H9 (cell line): ENCODE results near the gene TCTN2. TPM values are rescaled to one million over a fixed set of nuclear protein-coding genes. Genes with fewer than 3 reads are reported as not detected.

ENCODE experiments used
- DNase-seq: peaks from one replicate; pipeline ENCODE4 v3.0.0-alpha.2; 2017
- H2AFZ ChIP-seq: one replicate; pipeline ENCODE4 v1.6.1; 2013; ENCODE audit warnings: mild to moderate bottlenecking, low read length, control low read depth, moderate library complexity
- H2AK5ac ChIP-seq: 2 replicates; pipeline ENCODE4 v1.6.1; 2013; ENCODE audit warnings: low read length, control low read depth, mixed read lengths; ENCODE audit not compliant: insufficient read length
- H2BK120ac ChIP-seq: one replicate; pipeline ENCODE4 v1.6.1; 2013; ENCODE audit warnings: low read depth, mild to moderate bottlenecking, low read length, control low read depth, inconsistent platforms; ENCODE audit not compliant: poor library complexity, severe bottlenecking
- H2BK12ac ChIP-seq: 2 replicates; pipeline ENCODE4 v1.6.1; 2013; ENCODE audit warnings: low read length, control low read depth, mixed read lengths, low read depth; ENCODE audit not compliant: insufficient read length
- H2BK15ac ChIP-seq: 2 replicates; pipeline ENCODE4 v1.6.1; 2013; ENCODE audit warnings: low read depth, low read length, control low read depth
- H2BK20ac ChIP-seq: one replicate; pipeline ENCODE4 v1.6.1; 2013; ENCODE audit warnings: low read depth, mild to moderate bottlenecking, low read length, control low read depth, inconsistent platforms; ENCODE audit not compliant: poor library complexity, severe bottlenecking
- H2BK5ac ChIP-seq: 2 replicates; pipeline ENCODE4 v1.6.1; 2013; ENCODE audit warnings: low read length, control low read depth, mixed read lengths; ENCODE audit not compliant: insufficient read length
- H3K14ac ChIP-seq: 2 replicates; pipeline ENCODE4 v1.6.1; 2013; ENCODE audit warnings: low read length, control low read depth; ENCODE audit not compliant: insufficient read depth
- H3K18ac ChIP-seq: 2 replicates; pipeline ENCODE4 v1.6.1; 2013; ENCODE audit warnings: low read depth, mild to moderate bottlenecking, mixed read lengths, low read length, control low read depth; ENCODE audit not compliant: insufficient read length
- H3K23ac ChIP-seq: 2 replicates; pipeline ENCODE4 v1.6.1; 2013; ENCODE audit warnings: low read length, control low read depth, mixed read lengths, low read depth; ENCODE audit not compliant: insufficient read length
- H3K23me2 ChIP-seq: 2 replicates; pipeline ENCODE4 v1.6.1; 2013; ENCODE audit warnings: low read depth, mild to moderate bottlenecking, mixed read lengths, low read length, control low read depth; ENCODE audit not compliant: insufficient read length, poor library complexity, severe bottlenecking
- H3K27ac ChIP-seq: 2 replicates; pipeline ENCODE4 v1.5.1; 2013; ENCODE audit warnings: low read length, control low read depth, mixed read lengths, low read depth; ENCODE audit not compliant: insufficient read length
- H3K27me3 ChIP-seq: 2 replicates; pipeline ENCODE4 v1.6.1; 2013; ENCODE audit warnings: low read length, control low read depth, inconsistent platforms; ENCODE audit not compliant: insufficient read depth
- H3K4ac ChIP-seq: 2 replicates; pipeline ENCODE4 v1.6.1; 2013; ENCODE audit warnings: low read depth, mild to moderate bottlenecking, control low read depth, inconsistent platforms, low read length, moderate library complexity
- H3K4me1 ChIP-seq: 2 replicates; pipeline ENCODE4 v1.6.1; 2013; ENCODE audit warnings: low read length, control low read depth, inconsistent platforms; ENCODE audit not compliant: insufficient read depth
- H3K4me2 ChIP-seq: 2 replicates; pipeline ENCODE4 v1.6.1; 2013; ENCODE audit warnings: low read length, control low read depth, mixed read lengths; ENCODE audit not compliant: insufficient read length, insufficient read depth
- H3K56ac ChIP-seq: 2 replicates; pipeline ENCODE4 v1.6.1; 2013; ENCODE audit warnings: low read depth, mild to moderate bottlenecking, mixed read lengths, low read length, control low read depth; ENCODE audit not compliant: insufficient read length
- H3K79me1 ChIP-seq: 2 replicates; pipeline ENCODE4 v1.6.1; 2013; ENCODE audit warnings: low read depth, mild to moderate bottlenecking, moderate library complexity, low read length, control low read depth, inconsistent platforms; ENCODE audit not compliant: insufficient read depth, poor library complexity, severe bottlenecking
- H3K79me2 ChIP-seq: 2 replicates; pipeline ENCODE4 v1.6.1; 2013; ENCODE audit warnings: low read length, control low read depth, inconsistent platforms; ENCODE audit not compliant: insufficient read depth
- H3K9ac ChIP-seq: 2 replicates; pipeline ENCODE4 v1.6.1; 2013; ENCODE audit warnings: low read length, control low read depth, mixed read lengths; ENCODE audit not compliant: insufficient read length; ENCODE audit errors: extremely low read depth
- H3K9me3 ChIP-seq: one replicate; pipeline ENCODE4 v1.6.1; 2013; ENCODE audit warnings: low read depth, low read length, inconsistent platforms; ENCODE audit not compliant: control insufficient read depth
- H3T11ph ChIP-seq: one replicate; pipeline ENCODE4 v1.6.1; 2013; ENCODE audit warnings: mild to moderate bottlenecking, low read length, control low read depth, inconsistent platforms
- H4K20me1 ChIP-seq: one replicate; pipeline ENCODE4 v1.6.1; 2013; ENCODE audit not compliant: control insufficient read depth, insufficient read length, insufficient read depth
- H4K5ac ChIP-seq: 2 replicates; pipeline ENCODE4 v1.6.1; 2013; ENCODE audit warnings: low read depth, mild to moderate bottlenecking, mixed read lengths, low read length, control low read depth; ENCODE audit not compliant: insufficient read length
- H4K8ac ChIP-seq: replicated peaks from 2 replicates; pipeline ENCODE4 v1.6.1; 2013; ENCODE audit warnings: low read length, control low read depth, mixed read lengths, low read depth; ENCODE audit not compliant: insufficient read length
- H4K91ac ChIP-seq: 2 replicates; pipeline ENCODE4 v1.6.1; 2013; ENCODE audit warnings: low read depth, mild to moderate bottlenecking, moderate library complexity, mixed read lengths, low read length, control low read depth; ENCODE audit not compliant: insufficient read length
- H3K27ac Mint-ChIP-seq, 3 experiments: 2 replicates in 2 of 3; 3 replicates in 1 of 3; pipeline ENCODE4 v1.8.0; 2020 to 2021; ENCODE audit warnings: mixed read lengths in 3 of 3, mild to moderate bottlenecking in 1 of 3, moderate library complexity in 1 of 3
- H3K27me3 Mint-ChIP-seq: 2 replicates; pipeline ENCODE4 v1.8.0; 2021; ENCODE audit warnings: low read depth, mild to moderate bottlenecking, moderate library complexity, mixed read lengths
- H3K36me3 Mint-ChIP-seq, 3 experiments: 2 replicates in 2 of 3; 3 replicates in 1 of 3; pipeline ENCODE4 v1.8.0; 2020 to 2021; ENCODE audit warnings: low read depth in 3 of 3, mixed read lengths in 3 of 3; ENCODE audit not compliant: insufficient read depth in 1 of 3
- H3K4me1 Mint-ChIP-seq, 2 experiments: 2 replicates each; pipeline ENCODE4 v1.8.0; 2020; ENCODE audit warnings: mixed read lengths in 2 of 2
- H3K4me3 Mint-ChIP-seq, 2 experiments: 2 replicates in 1 of 2; 3 replicates in 1 of 2; pipeline ENCODE4 v1.8.0; 2020 to 2021; ENCODE audit warnings: mild to moderate bottlenecking in 2 of 2, mixed read lengths in 2 of 2, moderate library complexity in 1 of 2
- H3K9me3 Mint-ChIP-seq, 2 experiments: 2 replicates in 1 of 2; 3 replicates in 1 of 2; pipeline ENCODE4 v1.8.0; 2020; ENCODE audit warnings: mild to moderate bottlenecking in 2 of 2, mixed read lengths in 2 of 2, moderate library complexity in 1 of 2
- WGBS: extraction: QIAGEN DNeasy Blood & Tissue Kit; methylation state at CpG from one replicate; pipeline ENCODE4 v1.1.7; 2013; ENCODE audit warnings: missing lambda C conversion rate, low lambda C conversion rate, mixed read lengths; ENCODE audit not compliant: insufficient read length; ENCODE audit errors: extremely low coverage; 5-methylcytosine and 5-hydroxymethylcytosine counted together
- total RNA-seq: library from RNA; stranded (reverse); gene quantifications from 2 replicates; pipeline ENCODE4 v1.2.1, GENCODE V29; 2021
- TF ChIP-seq, protein P1 (sequence below): fragments of 200-600 bp; sonication (generic); conservative IDR thresholded peaks from 3 replicates; pipeline ENCODE4 v1.8.0; 2021; ENCODE audit warnings: antibody characterized with exemption, mild to moderate bottlenecking

TCTN2 gene
- total RNA-seq, 1 experiment from 2014 or later, result 7.4 TPM

- H3K9me3 ChIP-seq, result no peaks in the 10 kb centered on the region
- no peak overlapping the region for H3K9ac ChIP-seq
Measured at GRCh38 chr12:123671876-123672275, 963 bp downstream of the TCTN2 start.

More at GRCh38 chr12:123671876-123672275, 963 bp downstream of the TCTN2 start:
- Mint-ChIP-seq H3K27me3 (no peaks in the 10 kb centered on the region), H3K4me1 (peaks cover 3 to 9% of the 10 kb centered on the region in 2 experiments), H3K27ac (no peak overlapping the region), H3K36me3 (peaks cover 0 to 11% (median 5%) of the 10 kb centered on the region in 3 experiments; a peak in 3 of 7 replicates), H3K9me3 (no peaks in the 10 kb centered on the region), H3K4me3 (peak overlapping the region; percentile 89 to 93)
- Histone ChIP-seq H2BK12ac (no peak overlapping the region), H2AFZ (no peak overlapping the region), H3K4ac (no peak overlapping the region), H3K18ac (no peak overlapping the region), H4K8ac (no peak overlapping the region), H3K27me3 (no peaks in the 10 kb centered on the region), H3K79me2 (no peaks in the 10 kb centered on the region), H2AK5ac (no peak overlapping the region), H2BK15ac (no peak overlapping the region), H3K4me1 (no peaks in the 10 kb centered on the region), H2BK5ac (no peak overlapping the region), H3K4me2 (peak overlapping the region; percentile 89), H2BK120ac (no peak overlapping the region), H4K91ac (no peak overlapping the region), H3K27ac (no peak overlapping the region), H3K23ac (no peak overlapping the region), H3K14ac (no peak overlapping the region), H2BK20ac (no peak overlapping the region), H4K5ac (no peak overlapping the region), H3K56ac (no peak overlapping the region), H4K20me1 (no peaks in the 10 kb centered on the region), H3T11ph (no peak overlapping the region), H3K23me2 (peaks cover 5% of the 10 kb centered on the region), H3K79me1 (no peaks in the 10 kb centered on the region)
- WGBS, result no CpG with 5 or more reads among the region's 6 CpGs
- TF ChIP-seq, protein P1, sequence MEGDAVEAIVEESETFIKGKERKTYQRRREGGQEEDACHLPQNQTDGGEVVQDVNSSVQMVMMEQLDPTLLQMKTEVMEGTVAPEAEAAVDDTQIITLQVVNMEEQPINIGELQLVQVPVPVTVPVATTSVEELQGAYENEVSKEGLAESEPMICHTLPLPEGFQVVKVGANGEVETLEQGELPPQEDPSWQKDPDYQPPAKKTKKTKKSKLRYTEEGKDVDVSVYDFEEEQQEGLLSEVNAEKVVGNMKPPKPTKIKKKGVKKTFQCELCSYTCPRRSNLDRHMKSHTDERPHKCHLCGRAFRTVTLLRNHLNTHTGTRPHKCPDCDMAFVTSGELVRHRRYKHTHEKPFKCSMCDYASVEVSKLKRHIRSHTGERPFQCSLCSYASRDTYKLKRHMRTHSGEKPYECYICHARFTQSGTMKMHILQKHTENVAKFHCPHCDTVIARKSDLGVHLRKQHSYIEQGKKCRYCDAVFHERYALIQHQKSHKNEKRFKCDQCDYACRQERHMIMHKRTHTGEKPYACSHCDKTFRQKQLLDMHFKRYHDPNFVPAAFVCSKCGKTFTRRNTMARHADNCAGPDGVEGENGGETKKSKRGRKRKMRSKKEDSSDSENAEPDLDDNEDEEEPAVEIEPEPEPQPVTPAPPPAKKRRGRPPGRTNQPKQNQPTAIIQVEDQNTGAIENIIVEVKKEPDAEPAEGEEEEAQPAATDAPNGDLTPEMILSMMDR, result no peak
- no peak for DNase-seq
